GM20431 (cell line): ENCODE measurements around the gene ZNG1A.
"Not testable (repeated sequence)": the region's sequence is repeated elsewhere in the genome, so short reads cannot be mapped to it uniquely, and the experiment has no call there.

Experiments used
- in situ Hi-C: fragments of 300-500 bp; cut with MseI, MboI; formaldehyde crosslinking; loops from one replicate; pipeline ENCODE4 v1.15.0; 2020; ENCODE audit warnings: low sequenced_read_pairs; ENCODE audit not compliant: unreplicated experiment

Gene ZNG1A

DNA sequence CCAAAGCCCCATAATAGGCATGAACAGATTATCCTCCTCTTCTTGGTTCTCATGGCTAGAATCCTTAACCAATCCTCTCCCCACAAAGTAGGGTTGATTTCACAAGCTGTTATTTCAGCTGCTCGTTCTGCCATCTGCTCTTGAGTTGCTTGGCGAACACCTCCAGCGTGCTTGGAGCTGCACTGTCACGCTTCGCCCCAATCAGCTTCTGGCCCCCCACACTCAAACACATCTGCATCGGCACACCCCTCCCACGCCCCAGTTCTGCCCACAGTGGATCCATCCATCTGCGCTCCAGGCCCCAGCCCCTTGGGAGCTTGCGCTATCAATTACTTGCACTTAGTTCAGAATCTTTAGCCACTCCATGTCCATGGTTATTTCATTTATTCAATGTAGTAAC is 78.4 kb downstream of the ZNG1A start:
- in situ Hi-C loops = not testable (repeated sequence)

DNA sequence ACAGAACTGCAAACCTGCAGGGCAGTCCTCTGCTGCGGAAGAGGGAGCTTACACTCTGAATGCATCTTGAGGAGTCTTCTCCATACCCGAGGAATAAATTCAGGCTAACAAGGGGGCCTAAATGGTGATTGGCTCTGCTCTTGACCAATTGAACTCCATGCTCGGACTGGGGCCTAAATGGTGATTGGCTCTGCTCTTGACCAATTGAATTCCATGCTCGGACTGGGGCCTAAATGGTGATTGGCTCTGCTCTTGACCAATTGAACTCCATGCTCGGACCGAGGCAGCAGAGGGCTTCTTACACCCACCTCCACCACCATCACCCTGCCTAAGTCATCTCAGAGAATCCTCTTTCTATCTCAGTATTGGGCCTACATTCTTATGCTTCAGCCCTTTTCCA is 79.0 kb downstream of the ZNG1A start:
- in situ Hi-C loops = not testable (repeated sequence)

GRCh38 chr9:98775-99174 is 80.1 kb downstream of the ZNG1A start:
- in situ Hi-C loops = not testable (repeated sequence)

DNA sequence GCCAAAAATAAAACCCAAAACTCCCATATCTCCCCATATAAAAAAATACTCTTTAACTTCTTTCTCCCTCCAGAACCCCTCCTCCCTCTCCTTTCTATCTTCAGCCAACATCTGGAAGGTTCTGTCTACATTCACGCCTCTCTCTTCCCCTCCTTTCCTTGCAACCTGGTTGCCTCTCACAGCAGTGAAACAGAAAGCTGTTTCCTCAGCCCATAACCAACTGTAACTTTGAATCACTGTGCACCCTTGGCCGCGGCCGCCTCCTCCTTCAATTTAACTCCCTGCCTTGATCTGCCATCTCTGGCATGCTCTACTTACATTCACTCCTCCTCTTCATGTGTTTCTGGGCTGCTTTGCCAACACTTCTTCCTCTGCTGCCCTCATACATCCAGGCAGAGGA is 83.9 kb downstream of the ZNG1A start:
- in situ Hi-C loops = not testable (repeated sequence)

GRCh38 chr9:94323-94722 is 84.5 kb downstream of the ZNG1A start:
- in situ Hi-C loops = not testable (repeated sequence)

- in situ Hi-C loops = not testable (repeated sequence)
Measured at GRCh38 chr9:93909-94308, 84.9 kb downstream of the ZNG1A start.

GRCh38 chr9:90851-91250 is 88.0 kb downstream of the ZNG1A start:
- in situ Hi-C loops = not testable (repeated sequence)

DNA sequence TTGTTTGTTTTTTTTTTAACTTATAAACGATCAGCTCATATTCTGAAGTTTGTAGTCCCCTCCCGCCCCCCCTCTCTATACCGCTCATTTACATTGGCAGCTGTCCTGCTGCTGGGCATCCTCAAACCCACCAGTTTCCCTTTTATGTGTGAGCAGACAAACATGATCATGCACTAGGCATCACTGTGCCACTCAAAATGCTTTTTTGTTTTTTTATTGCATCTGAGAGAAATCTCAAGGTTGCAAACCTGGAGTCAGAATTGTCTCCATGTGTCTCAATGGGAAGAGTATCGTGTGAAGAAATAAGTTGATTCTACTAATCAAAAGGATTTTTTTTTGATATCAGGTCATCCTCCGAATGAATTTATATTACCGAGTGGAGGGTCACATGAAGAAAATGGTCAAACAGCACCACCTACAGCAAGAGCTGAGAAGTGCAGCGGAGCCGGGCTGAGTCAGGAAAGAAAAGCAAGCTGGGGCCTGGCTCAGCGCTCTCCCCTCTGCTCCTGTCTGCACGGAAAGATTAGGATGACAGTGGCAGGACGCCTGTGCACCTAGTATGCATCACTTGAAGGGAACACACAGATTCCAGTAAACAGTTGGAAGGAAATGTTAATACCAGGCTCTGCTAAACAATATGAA is 90.3 kb downstream of the ZNG1A start:
- in situ Hi-C loops = not testable (repeated sequence)

- in situ Hi-C loops = not testable (repeated sequence)
Measured at GRCh38 chr9:87860-88259, 91.0 kb downstream of the ZNG1A start.

- in situ Hi-C loops = not testable (repeated sequence)
Measured at GRCh38 chr9:87105-87504, 91.8 kb downstream of the ZNG1A start.

GRCh38 chr9:86697-87096 is 92.2 kb downstream of the ZNG1A start:
- in situ Hi-C loops = not testable (repeated sequence)

GRCh38 chr9:82932-83689 is 95.7 kb downstream of the ZNG1A start:
- in situ Hi-C loops = not testable (repeated sequence)

- in situ Hi-C loops = not testable (repeated sequence)
Measured at GRCh38 chr9:78333-78732, 100.5 kb downstream of the ZNG1A start.

GRCh38 chr9:76389-76788 is 102.5 kb downstream of the ZNG1A start:
- in situ Hi-C loops = not testable (repeated sequence)

GRCh38 chr9:73900-74525 is 104.8 kb downstream of the ZNG1A start:
- in situ Hi-C loops = not testable (repeated sequence)

- in situ Hi-C loops = not testable (repeated sequence)
Measured at GRCh38 chr9:73076-73899, 105.6 kb downstream of the ZNG1A start.
